ENCODE data around the gene GLI2. TPM values are rescaled to one million over a fixed set of nuclear protein-coding genes. Genes with fewer than 3 reads are reported as not detected.
A peak's percentile ranks its signal among the peaks of the same experiment; 100 is the strongest.

GLI2 gene
- total and polyA plus RNA-seq, 2 of the 8 experiments (the other 6 are each of a cell fraction or from before 2014, with no cell fraction given) = 18.4 to 46.9 TPM

GRCh38 chr2:120767486-120768005, 31.9 kb downstream of the GLI2 start:
- no peak overlapping the region for H2BK120ac ChIP-seq (replicated peaks; ENCODE audit: low read depth, low read length)
- no peak overlapping the region for H3K27ac ChIP-seq (ENCODE audit: low read depth, low read length)
- TF ChIP-seq SIN3A (conservative IDR thresholded peaks at IDR 0.05 in 1 of 2, IDR thresholded peaks at IDR 0.05 in 1 of 2; ENCODE audit: low read depth in 1 of 2, low read length in 2 of 2) = no peak
- no peak overlapping the region for H3K4ac ChIP-seq (replicated peaks; ENCODE audit: insufficient read length, low read depth, low read length)
- H3K23ac ChIP-seq (ENCODE audit: insufficient read length) = no peak overlapping the region
- no peaks in the 10 kb centered on the region for H3K9me3 ChIP-seq (ENCODE audit: insufficient read depth in 2 of 2, low read depth in 1 of 2, low read length in 1 of 2)
- peaks cover 18 to 62% (median 38%) of the 10 kb centered on the region in 4 experiments for H3K4me1 ChIP-seq (replicated peaks in 1 of 4; ENCODE audit: control insufficient read depth in 3 of 4, insufficient read depth in 4 of 4, low read length in 3 of 4)
- H2AK5ac ChIP-seq (ENCODE audit: low read depth, low read length) = no peak overlapping the region
- no peak overlapping the region for H2BK20ac ChIP-seq (ENCODE audit: low read length)
- peaks cover 9 to 100% of the 10 kb centered on the region in 2 experiments for H3K79me2 ChIP-seq (ENCODE audit: control insufficient read depth in 1 of 2, insufficient read depth in 2 of 2, low read length in 2 of 2)
- H3K4me2 ChIP-seq (ENCODE audit: insufficient read depth in 1 of 2, low read depth in 2 of 2, low read length in 2 of 2) = no peak overlapping the region
- no peaks in the 10 kb centered on the region for H3K23me2 ChIP-seq (ENCODE audit: low read depth, low read length)
- WGBS, 2 experiments (ENCODE audit: extremely low coverage in 1 of 2, insufficient coverage in 1 of 2, insufficient read length in 1 of 2, insufficient replicate concordance in 2 of 2, low coverage in 1 of 2, low lambda C conversion rate in 2 of 2, missing lambda C conversion rate in 1 of 2) = 95% methylated on average over 10 of the region's 10 CpGs; no CpG with 5 or more reads in 1 of the 2 experiments
- no peak overlapping the region; the same call in 1 of the 2 replicates for H2BK12ac ChIP-seq (ENCODE audit: low read depth, low read length)
- H4K91ac ChIP-seq (replicated peaks; ENCODE audit: insufficient read length, low read length) = no peak overlapping the region
- H2BK15ac ChIP-seq (ENCODE audit: low read length) = no peak overlapping the region
- H2BK5ac ChIP-seq (ENCODE audit: low read depth, low read length) = no peak overlapping the region; the same call in 1 of the 2 replicates
- H3K79me1 ChIP-seq (ENCODE audit: low read depth, low read length) = peaks cover 55% of the 10 kb centered on the region
- H2AFZ ChIP-seq (ENCODE audit: low read length) = no peak overlapping the region
- no peaks in the 10 kb centered on the region for H3K36me3 ChIP-seq (ENCODE audit: control insufficient read depth in 2 of 4, insufficient read depth in 4 of 4, low read length in 3 of 4)
- H3K56ac ChIP-seq (replicated peaks; ENCODE audit: insufficient read length, low read depth, low read length) = no peak overlapping the region
- H3K9ac ChIP-seq (replicated peaks in 1 of 4; ENCODE audit: extremely low read depth in 1 of 4, low read depth in 3 of 4, low read length in 3 of 4) = no peak overlapping the region
- POLR2A ChIA-PET (ENCODE audit: partially characterized antibody) = interaction anchor here (1.3 to 2.2 kb wide), 2 partner anchors 21 to 308 kb away, joined by 3 to 7 read pairs; no protein-coding TSS in a partner anchor
- H4K5ac ChIP-seq (ENCODE audit: insufficient read length, low read depth, low read length) = no peak overlapping the region
- no peak overlapping the region for H3K14ac ChIP-seq (ENCODE audit: insufficient read length)
- no peak overlapping the region for H4K8ac ChIP-seq (ENCODE audit: extremely low read depth, insufficient read depth, low read length)
- H3K4me3 ChIP-seq (ENCODE audit: extremely low read depth in 1 of 4, insufficient read depth in 2 of 4, low read depth in 3 of 4, low read length in 4 of 4) = no peak overlapping the region
- peaks cover 35 to 58% of the 10 kb centered on the region in 2 experiments for H4K20me1 ChIP-seq (replicated peaks in 1 of 2; ENCODE audit: control insufficient read depth in 1 of 2, insufficient read depth in 2 of 2, low read length in 2 of 2)
- H3K27me3 ChIP-seq (replicated peaks in 1 of 4; ENCODE audit: control insufficient read depth in 3 of 4, extremely low read depth in 1 of 4, insufficient read depth in 3 of 4, low read length in 3 of 4) = no peaks in the 10 kb centered on the region
- peak overlapping the region; percentile 28; the same call in 1 of the 2 replicates for H3K18ac ChIP-seq (ENCODE audit: extremely low read depth, low read length)
- CTCF ChIA-PET (ENCODE audit: partially characterized antibody) = interaction anchor here (0.6 to 4.6 kb wide), 11 partner anchors 9 to 377 kb away, joined by 3 to 21 read pairs (median 4); no protein-coding TSS in a partner anchor
- no peak for DNase-seq (ENCODE audit: low read depth in 1 of 2, low spot score in 2 of 2)
- no peak for FAIRE-seq

Measured in H1 (cell line).